Breast epithelium (tissue), 4 donors: ENCODE data around the gene PPP1R1C. TPM values are rescaled to one million over a fixed set of nuclear protein-coding genes. Genes with fewer than 3 reads are reported as not detected.

ENCODE experiments used
- DNase-seq, 2 donors: peaks; one replicate each; pipeline ENCODE4 v3.0.0-alpha.2; 2019; ENCODE audit warnings: low spot score in 2 of 2
- H3K27ac ChIP-seq, 2 donors: fragments of 200-600 bp; sonication (generic) in 1 of 2; one replicate each; pipeline ENCODE4 v1.5.1; 2016 to 2019; ENCODE audit warnings: mild to moderate bottlenecking in 1 of 2
- H3K27me3 ChIP-seq, 2 donors: fragments of 200-600 bp; sonication (generic) in 1 of 2; one replicate each; pipeline versions ENCODE4 v1.5.1 to v1.6.0; 2017 to 2019; ENCODE audit warnings: control low read depth in 1 of 2, mild to moderate bottlenecking in 1 of 2
- H3K36me3 ChIP-seq: fragments of 200-600 bp; one replicate; pipeline ENCODE4 v1.5.1; 2019
- H3K4me1 ChIP-seq, 2 donors: fragments of 200-600 bp; sonication (generic); one replicate each; pipeline ENCODE4 v1.5.1; 2016 to 2019; ENCODE audit warnings: control low read depth in 1 of 2
- H3K4me3 ChIP-seq, 3 donors: fragments of 200-600 bp; sonication (generic); 1 replicate in 2 of 3; 2 replicates in 1 of 3; pipeline ENCODE4 v1.5.1; 2016 to 2019; ENCODE audit warnings: mild to moderate bottlenecking in 3 of 3, moderate library complexity in 2 of 3
- H3K9me3 ChIP-seq, 2 donors: fragments of 200-600 bp; sonication (generic) in 1 of 2; one replicate each; pipeline ENCODE4 v1.5.1; 2016 to 2019; ENCODE audit warnings: control low read depth in 1 of 2
- CTCF ChIP-seq, 3 donors: fragments of 450-650 bp; IDR thresholded peaks; one replicate each; pipeline ENCODE4 v1.5.1; 2016 to 2017; ENCODE audit warnings: antibody characterized with exemption in 3 of 3, mild to moderate bottlenecking in 3 of 3, moderate library complexity in 3 of 3
- POLR2A ChIP-seq: fragments of 450-650 bp; IDR thresholded peaks from one replicate; pipeline ENCODE4 v1.6.1; 2016; ENCODE audit warnings: antibody characterized with exemption, mild to moderate bottlenecking, moderate library complexity
- POLR2AphosphoS5 ChIP-seq, 3 donors: sonication (generic); formaldehyde crosslinking; IDR thresholded peaks; one replicate each; pipeline ENCODE4 v1.6.1; 2017; ENCODE audit warnings: antibody characterized with exemption in 3 of 3
- intact Hi-C: fragments of 100-400 bp; cut with DNase I; formaldehyde crosslinking; loops from one replicate; pipeline ENCODE4 v1.15.1; 2023; ENCODE audit warnings: low total_unique reads
- total RNA-seq, 3 donors: library from RNA; depleted of rRNA; stranded (reverse); fragments of >200 nt; gene quantifications; one replicate each; pipeline ENCODE4 v1.1.0, GENCODE V29; 2016

Gene PPP1R1C
- total RNA-seq, 3 donors from 2014 or later, result 0.59 to 4.2 TPM; not detected in 1

GRCh38 chr2:182038576-182038975 is 52.9 kb downstream of the PPP1R1C start:
- Histone ChIP-seq H3K4me3 (no peak overlapping the region), H3K9me3 (no peaks in the 10 kb centered on the region), H3K4me1 (no peaks in the 10 kb centered on the region), H3K27ac (no peak overlapping the region), H3K27me3 (no peaks in the 10 kb centered on the region), H3K36me3 (no peaks in the 10 kb centered on the region)
- intact Hi-C loops, result no loop called here
- no peak for DNase-seq
- no peak for TF ChIP-seq POLR2A
- TF ChIP-seq CTCF (IDR thresholded peaks at IDR 0.05), result no peak
- no peak for TF ChIP-seq POLR2AphosphoS5 (IDR thresholded peaks at IDR 0.05)

GRCh38 chr2:182043021-182043420 is 57.4 kb downstream of the PPP1R1C start:
- no peaks in the 10 kb centered on the region for H3K9me3 ChIP-seq
- no peak overlapping the region for H3K4me3 ChIP-seq
- H3K27ac ChIP-seq, result no peak overlapping the region
- H3K27me3 ChIP-seq, result no peaks in the 10 kb centered on the region
- no peak for DNase-seq
- no peaks in the 10 kb centered on the region for H3K4me1 ChIP-seq
- TF ChIP-seq POLR2AphosphoS5 (IDR thresholded peaks at IDR 0.05) (no peak), POLR2A (no peak), CTCF (IDR thresholded peaks at IDR 0.05) (no peak)
- no peaks in the 10 kb centered on the region for H3K36me3 ChIP-seq
- intact Hi-C loops, result no loop called here

- Histone ChIP-seq H3K4me1 (no peaks in the 10 kb centered on the region), H3K4me3 (no peak overlapping the region), H3K9me3 (no peaks in the 10 kb centered on the region), H3K27ac (no peak overlapping the region), H3K36me3 (no peaks in the 10 kb centered on the region), H3K27me3 (no peaks in the 10 kb centered on the region)
- intact Hi-C loops, result no loop called here
- no peak for DNase-seq
- TF ChIP-seq CTCF (IDR thresholded peaks at IDR 0.05) (no peak), POLR2AphosphoS5 (IDR thresholded peaks at IDR 0.05) (no peak), POLR2A (no peak)
Observed at GRCh38 chr2:182043861-182044260, 58.2 kb downstream of the PPP1R1C start.

- Histone ChIP-seq H3K36me3 (no peaks in the 10 kb centered on the region), H3K27me3 (no peaks in the 10 kb centered on the region), H3K27ac (no peak overlapping the region), H3K4me1 (no peaks in the 10 kb centered on the region), H3K9me3 (no peaks in the 10 kb centered on the region), H3K4me3 (no peak overlapping the region)
- DNase-seq, result no peak
- TF ChIP-seq POLR2AphosphoS5 (IDR thresholded peaks at IDR 0.05) (no peak), CTCF (IDR thresholded peaks at IDR 0.05) (no peak), POLR2A (no peak)
- intact Hi-C loops, result no loop called here
Observed at GRCh38 chr2:182047544-182047943, 61.9 kb downstream of the PPP1R1C start.

- no peaks in the 10 kb centered on the region for H3K4me1 ChIP-seq
- TF ChIP-seq CTCF (IDR thresholded peaks at IDR 0.05) (no peak), POLR2A (no peak)
- H3K4me3 ChIP-seq, result no peak overlapping the region
- no peaks in the 10 kb centered on the region for H3K9me3 ChIP-seq
- H3K36me3 ChIP-seq, result no peaks in the 10 kb centered on the region
- H3K27me3 ChIP-seq, result no peaks in the 10 kb centered on the region
- no peak overlapping the region for H3K27ac ChIP-seq
- DNase-seq, result no peak
- intact Hi-C loops, result no loop called here
Observed at GRCh38 chr2:182048088-182048487, 62.4 kb downstream of the PPP1R1C start.
